Psoas muscle (tissue), 8 donors: Measurements from ENCODE around the gene HOXC4. TPM values are rescaled to one million over a fixed set of nuclear protein-coding genes. Genes with fewer than 3 reads are reported as not detected.

Source experiments
- ATAC-seq, 4 donors: fragments of 200-7000 bp; cut with Tn5 transposase; one replicate each; pipeline ENCODE4 v1.9.1; 2020; ENCODE audit warnings: moderate library complexity in 3 of 4, mild to moderate bottlenecking in 2 of 4
- DNase-seq, 2 donors: peaks; one replicate each; pipeline ENCODE4 v3.0.0-alpha.2; 2020
- H3K27ac ChIP-seq: fragments of 200-600 bp; one replicate; pipeline ENCODE4 v1.8.0; 2022
- H3K27me3 ChIP-seq, 3 donors: fragments of 200-600 bp in 1 of 3; one replicate each; pipeline versions ENCODE4 v1.6.1 to v1.8.0; 2013 to 2022; ENCODE audit warnings: low read length in 2 of 3, mild to moderate bottlenecking in 2 of 3, moderate library complexity in 1 of 3; ENCODE audit not compliant: insufficient read depth in 3 of 3
- H3K36me3 ChIP-seq, 2 donors: fragments of 200-600 bp in 1 of 2; one replicate each; pipeline versions ENCODE4 v1.6.1 to v1.8.0; 2013 to 2022; ENCODE audit warnings: low read depth in 1 of 2, mild to moderate bottlenecking in 1 of 2, moderate library complexity in 1 of 2; ENCODE audit not compliant: insufficient read depth in 1 of 2
- H3K4me1 ChIP-seq: fragments of 200-600 bp; one replicate; pipeline ENCODE4 v1.8.0; 2022
- H3K4me3 ChIP-seq: fragments of 200-600 bp; one replicate; pipeline ENCODE4 v1.8.0; 2022; ENCODE audit warnings: mild to moderate bottlenecking
- H3K9me3 ChIP-seq: fragments of 200-600 bp; one replicate; pipeline ENCODE4 v1.8.0; 2022
- WGBS, 3 donors: extraction: QIAGEN DNeasy Blood & Tissue Kit; methylation state at CpG; one replicate each; pipeline versions ENCODE4 v1.1.6 to v1.1.7; 2013; 5-methylcytosine and 5-hydroxymethylcytosine counted together
- intact Hi-C, 2 donors: fragments of 100-400 bp; cut with DNase I; formaldehyde crosslinking; loops; one replicate each; pipeline versions ENCODE4 v1.11.0 to v1.14.2; 2022
- polyA plus RNA-seq, 3 donors: library from polyadenylated mRNA; stranded (reverse); fragments of 200-250 nt; gene quantifications; one replicate each; pipeline ENCODE4 v1.2.3, GENCODE V29; 2013
- total RNA-seq, 4 donors: library from RNA; stranded (reverse); fragmentation: NEBNext Ultra II Directional in 2 of 4; extraction: Animal tissue kit (Norgen Biotek cat#: 25700) in 2 of 4; gene quantifications; one replicate each; pipeline versions ENCODE4 v1.2.1 to v1.2.4, GENCODE V29; 2021 to 2023
- TF ChIP-seq, protein P1 (sequence below): fragments of 200-600 bp; IDR thresholded peaks from one replicate; pipeline ENCODE4 v1.8.0; 2022; ENCODE audit warnings: antibody characterized with exemption
- donor health status: healthy with polysubstance abuse.
- donor health status: DM: no; HTN: no; CAD: no; lungs with moderate emphysema.
- donor health status: Bipolar disorder and iron deficiency.
- donor health status: healthy.
- donor health status: DM: yes; HTN: yes; CAD: no.
- donor health status: DM: no; HTN: no; CAD: no.
- donor health status: DM: no; HTN: no; CAD: no.
- donor health status: DM: yes; HTN: yes; CAD: no.

The HOXC4 gene
- total and polyA plus RNA-seq, 7 donors: 0.72 to 4.7 (median 1.6) TPM

DNA sequence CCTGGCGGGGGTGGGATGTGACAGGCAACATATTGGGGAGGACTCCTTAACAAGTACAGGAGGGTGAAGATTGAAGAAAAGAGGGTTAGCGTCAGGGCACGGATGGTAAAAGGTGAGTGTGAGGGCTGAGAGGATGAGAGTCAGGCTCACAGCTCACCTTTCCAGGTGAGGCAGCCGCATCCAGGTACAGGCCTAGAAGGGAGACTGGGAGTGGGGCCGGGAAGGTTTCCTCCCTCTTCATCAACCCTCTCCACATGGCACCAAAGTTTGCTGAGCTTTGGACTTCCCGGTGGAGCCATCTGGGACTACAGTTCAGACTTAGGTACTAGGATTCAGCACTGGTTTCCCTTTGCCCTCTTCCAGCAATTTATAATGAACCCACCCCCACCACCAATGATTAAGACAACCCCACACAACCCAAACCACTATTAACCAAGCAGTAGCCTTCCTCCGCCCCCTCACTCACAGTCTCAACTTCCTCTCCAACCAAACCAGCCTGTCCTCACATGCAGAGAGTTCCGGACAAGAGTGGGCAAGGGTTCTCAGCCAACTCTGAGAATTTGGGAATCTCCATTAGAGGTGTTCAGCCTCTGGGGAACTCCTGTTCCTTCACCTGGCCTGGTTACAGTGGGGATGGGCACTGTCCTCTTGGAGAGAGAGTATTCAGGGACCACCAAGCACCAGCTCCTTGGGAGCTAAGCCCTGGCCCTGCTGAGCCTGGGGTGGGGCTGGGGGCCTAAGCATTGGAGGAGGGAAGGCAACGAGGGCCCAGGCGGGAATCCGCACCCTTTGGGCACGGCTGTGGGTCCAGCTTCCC, 2.4 kb upstream of the HOXC4 start:
- Histone ChIP-seq H3K27me3 (no peaks in the 10 kb centered on the region), H3K4me1 (no peaks in the 10 kb centered on the region)

DNA sequence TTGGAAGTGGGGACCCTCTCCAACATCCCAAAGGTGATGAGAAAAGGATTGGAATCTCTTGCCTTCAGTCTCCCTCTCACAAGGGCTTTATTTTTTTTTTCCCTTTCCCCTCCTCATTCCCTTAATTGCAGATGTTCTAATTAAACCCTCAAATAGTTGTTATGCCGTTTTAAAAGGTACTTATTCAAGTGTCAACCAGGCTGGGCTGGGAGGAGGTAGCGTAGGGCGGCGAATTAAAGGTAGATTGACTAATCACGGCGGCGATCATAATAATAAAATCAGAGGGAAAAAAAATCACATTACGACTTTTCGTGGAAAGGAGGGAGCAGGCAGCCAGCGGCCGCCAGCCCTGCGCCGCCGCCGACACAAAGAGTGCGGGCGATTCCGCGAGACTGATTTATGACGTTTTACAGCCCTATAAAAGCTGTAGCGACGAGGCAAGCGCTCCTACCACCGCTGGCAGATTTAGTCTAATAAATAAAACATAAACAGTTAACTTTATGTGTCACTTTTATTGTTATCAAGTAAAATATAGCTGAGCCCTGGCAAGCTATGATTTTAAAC, 1.7 kb upstream of the HOXC4 start:
- H3K27me3 ChIP-seq: no peaks in the 10 kb centered on the region

More for the DNA sequence above, 2.4 kb upstream of the HOXC4 start:
- DNase-seq (no peak), ATAC-seq (no peak)
- TF ChIP-seq, protein P1, sequence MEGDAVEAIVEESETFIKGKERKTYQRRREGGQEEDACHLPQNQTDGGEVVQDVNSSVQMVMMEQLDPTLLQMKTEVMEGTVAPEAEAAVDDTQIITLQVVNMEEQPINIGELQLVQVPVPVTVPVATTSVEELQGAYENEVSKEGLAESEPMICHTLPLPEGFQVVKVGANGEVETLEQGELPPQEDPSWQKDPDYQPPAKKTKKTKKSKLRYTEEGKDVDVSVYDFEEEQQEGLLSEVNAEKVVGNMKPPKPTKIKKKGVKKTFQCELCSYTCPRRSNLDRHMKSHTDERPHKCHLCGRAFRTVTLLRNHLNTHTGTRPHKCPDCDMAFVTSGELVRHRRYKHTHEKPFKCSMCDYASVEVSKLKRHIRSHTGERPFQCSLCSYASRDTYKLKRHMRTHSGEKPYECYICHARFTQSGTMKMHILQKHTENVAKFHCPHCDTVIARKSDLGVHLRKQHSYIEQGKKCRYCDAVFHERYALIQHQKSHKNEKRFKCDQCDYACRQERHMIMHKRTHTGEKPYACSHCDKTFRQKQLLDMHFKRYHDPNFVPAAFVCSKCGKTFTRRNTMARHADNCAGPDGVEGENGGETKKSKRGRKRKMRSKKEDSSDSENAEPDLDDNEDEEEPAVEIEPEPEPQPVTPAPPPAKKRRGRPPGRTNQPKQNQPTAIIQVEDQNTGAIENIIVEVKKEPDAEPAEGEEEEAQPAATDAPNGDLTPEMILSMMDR: no peak
- Histone ChIP-seq H3K9me3 (no peaks in the 10 kb centered on the region), H3K27ac (no peak overlapping the region), H3K4me3 (no peak overlapping the region), H3K36me3 (no peaks in the 10 kb centered on the region)
- WGBS, 3 donors: 71 to 76% (median 71%) methylated on average over 12 of the region's 12 CpGs
- intact Hi-C loops: no loop called here

DNA sequence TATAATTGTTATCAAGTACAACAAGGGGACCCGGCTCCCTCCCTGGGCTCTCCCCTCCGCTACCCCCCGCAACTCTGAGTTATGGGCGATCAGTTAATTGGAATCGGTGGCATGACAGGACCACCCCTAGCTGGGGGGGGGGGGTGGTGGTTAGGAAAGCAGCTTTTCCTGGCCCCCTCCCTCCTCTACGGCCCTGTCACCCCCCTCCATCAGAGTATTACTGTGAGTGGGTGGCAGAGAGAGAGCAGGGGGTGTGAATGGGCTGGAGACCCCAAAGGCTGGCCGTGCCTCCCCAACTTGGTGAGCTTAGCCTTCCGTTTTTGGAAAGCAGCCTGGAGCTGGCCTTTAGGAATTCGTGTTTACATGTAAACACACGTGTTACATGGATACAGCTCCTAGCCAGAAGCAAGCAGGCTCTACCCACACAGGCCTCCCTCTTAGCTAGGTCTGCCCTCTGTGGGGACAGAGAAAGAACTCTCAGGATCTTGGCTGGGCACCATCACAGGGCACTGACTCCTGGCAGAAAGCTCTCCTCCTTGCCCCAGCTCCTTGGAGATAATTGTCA, 1.1 kb upstream of the HOXC4 start:
- WGBS, 3 donors: 48 to 50% (median 50%) methylated on average over 10 of the region's 10 CpGs
- Histone ChIP-seq H3K27ac (no peak overlapping the region), H3K4me1 (no peaks in the 10 kb centered on the region), H3K9me3 (no peaks in the 10 kb centered on the region), H3K27me3 (no peaks in the 10 kb centered on the region), H3K4me3 (peak overlapping the region; percentile 63), H3K36me3 (no peaks in the 10 kb centered on the region)
- peak; percentile 47 to 59 (median 52) for ATAC-seq
- TF ChIP-seq, protein P1: no peak
- intact Hi-C loops: no loop called here
- no peak for DNase-seq

More for the DNA sequence above, 1.7 kb upstream of the HOXC4 start:
- intact Hi-C loops: no loop called here
- Histone ChIP-seq H3K36me3 (no peaks in the 10 kb centered on the region), H3K4me1 (no peaks in the 10 kb centered on the region), H3K9me3 (no peaks in the 10 kb centered on the region), H3K4me3 (no peak overlapping the region), H3K27ac (no peak overlapping the region)
- 61 to 73% (median 71%) methylated on average over 24 of the region's 24 CpGs for WGBS, 3 donors
- no peak for ATAC-seq
- DNase-seq: no peak
- TF ChIP-seq, protein P1: no peak

DNA sequence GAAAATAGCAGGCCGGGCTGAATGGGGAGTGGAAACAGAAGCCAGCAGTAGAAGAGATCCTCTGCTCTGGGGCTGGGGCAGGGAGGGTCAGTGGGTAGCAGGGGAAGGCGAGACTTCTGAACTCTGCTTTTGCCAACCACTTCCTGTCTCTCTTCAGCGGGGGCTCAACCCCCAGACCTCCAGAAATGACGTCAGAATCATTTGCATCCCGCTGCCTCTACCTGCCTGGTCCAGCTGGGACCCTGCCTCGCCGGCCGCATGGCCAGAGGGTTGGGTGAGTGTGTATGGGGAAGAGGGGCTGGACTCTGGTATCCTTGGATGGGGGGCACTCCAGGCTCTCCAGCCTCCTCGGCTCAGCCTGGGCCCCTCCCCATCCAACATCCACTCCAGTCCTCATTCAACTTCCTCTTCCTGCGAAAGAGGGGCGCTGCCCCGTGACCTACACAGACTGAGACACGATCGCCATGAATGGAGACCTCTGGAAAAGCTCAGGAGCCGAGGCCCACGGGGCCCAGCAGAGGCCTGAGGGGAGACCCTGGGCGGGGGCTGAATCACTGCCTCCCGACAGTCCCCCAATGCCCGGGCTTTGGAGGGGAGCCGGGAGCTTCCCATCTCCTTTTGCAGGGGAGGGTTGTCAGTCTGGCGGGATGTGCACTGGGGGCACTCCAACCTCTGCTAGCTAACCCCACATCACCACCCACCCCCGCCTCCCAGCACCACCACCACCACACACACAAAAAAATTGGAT, 458 bp upstream of the HOXC4 start:
- H3K4me1 ChIP-seq: no peaks in the 10 kb centered on the region
- H3K27me3 ChIP-seq: no peaks in the 10 kb centered on the region
- ATAC-seq (peak; percentile 36 to 52 (median 44)), DNase-seq (no peak)
- H3K27ac ChIP-seq: no peak overlapping the region
- TF ChIP-seq, protein P1: no peak
- H3K9me3 ChIP-seq: no peaks in the 10 kb centered on the region
- 22 to 28% (median 25%) methylated on average over 21 to 22 of the region's 22 CpGs for WGBS, 3 donors
- H3K36me3 ChIP-seq: no peaks in the 10 kb centered on the region
- H3K4me3 ChIP-seq: peak overlapping the region; percentile 63
- intact Hi-C loops: no loop called here
